H9 (cell line): Measurements from ENCODE around the gene DNAH8. TPM values are rescaled to one million over a fixed set of nuclear protein-coding genes. Genes with fewer than 3 reads are reported as not detected.

Experiments
- DNase-seq: peaks from one replicate; pipeline ENCODE4 v3.0.0-alpha.2; 2017
- H2AFZ ChIP-seq: one replicate; pipeline ENCODE4 v1.6.1; 2013; ENCODE audit warnings: mild to moderate bottlenecking, low read length, control low read depth, moderate library complexity
- H2AK5ac ChIP-seq: 2 replicates; pipeline ENCODE4 v1.6.1; 2013; ENCODE audit warnings: low read length, control low read depth, mixed read lengths; ENCODE audit not compliant: insufficient read length
- H2BK120ac ChIP-seq: one replicate; pipeline ENCODE4 v1.6.1; 2013; ENCODE audit warnings: low read depth, mild to moderate bottlenecking, low read length, control low read depth, inconsistent platforms; ENCODE audit not compliant: poor library complexity, severe bottlenecking
- H2BK12ac ChIP-seq: 2 replicates; pipeline ENCODE4 v1.6.1; 2013; ENCODE audit warnings: low read length, control low read depth, mixed read lengths, low read depth; ENCODE audit not compliant: insufficient read length
- H2BK15ac ChIP-seq: 2 replicates; pipeline ENCODE4 v1.6.1; 2013; ENCODE audit warnings: low read depth, low read length, control low read depth
- H2BK20ac ChIP-seq: one replicate; pipeline ENCODE4 v1.6.1; 2013; ENCODE audit warnings: low read depth, mild to moderate bottlenecking, low read length, control low read depth, inconsistent platforms; ENCODE audit not compliant: poor library complexity, severe bottlenecking
- H2BK5ac ChIP-seq: 2 replicates; pipeline ENCODE4 v1.6.1; 2013; ENCODE audit warnings: low read length, control low read depth, mixed read lengths; ENCODE audit not compliant: insufficient read length
- H3K14ac ChIP-seq: 2 replicates; pipeline ENCODE4 v1.6.1; 2013; ENCODE audit warnings: low read length, control low read depth; ENCODE audit not compliant: insufficient read depth
- H3K18ac ChIP-seq: 2 replicates; pipeline ENCODE4 v1.6.1; 2013; ENCODE audit warnings: low read depth, mild to moderate bottlenecking, mixed read lengths, low read length, control low read depth; ENCODE audit not compliant: insufficient read length
- H3K23ac ChIP-seq: 2 replicates; pipeline ENCODE4 v1.6.1; 2013; ENCODE audit warnings: low read length, control low read depth, mixed read lengths, low read depth; ENCODE audit not compliant: insufficient read length
- H3K23me2 ChIP-seq: 2 replicates; pipeline ENCODE4 v1.6.1; 2013; ENCODE audit warnings: low read depth, mild to moderate bottlenecking, mixed read lengths, low read length, control low read depth; ENCODE audit not compliant: insufficient read length, poor library complexity, severe bottlenecking
- H3K27ac ChIP-seq: 2 replicates; pipeline ENCODE4 v1.5.1; 2013; ENCODE audit warnings: low read length, control low read depth, mixed read lengths, low read depth; ENCODE audit not compliant: insufficient read length
- H3K27me3 ChIP-seq: 2 replicates; pipeline ENCODE4 v1.6.1; 2013; ENCODE audit warnings: low read length, control low read depth, inconsistent platforms; ENCODE audit not compliant: insufficient read depth
- H3K4ac ChIP-seq: 2 replicates; pipeline ENCODE4 v1.6.1; 2013; ENCODE audit warnings: low read depth, mild to moderate bottlenecking, control low read depth, inconsistent platforms, low read length, moderate library complexity
- H3K4me1 ChIP-seq: 2 replicates; pipeline ENCODE4 v1.6.1; 2013; ENCODE audit warnings: low read length, control low read depth, inconsistent platforms; ENCODE audit not compliant: insufficient read depth
- H3K4me2 ChIP-seq: 2 replicates; pipeline ENCODE4 v1.6.1; 2013; ENCODE audit warnings: low read length, control low read depth, mixed read lengths; ENCODE audit not compliant: insufficient read length, insufficient read depth
- H3K56ac ChIP-seq: 2 replicates; pipeline ENCODE4 v1.6.1; 2013; ENCODE audit warnings: low read depth, mild to moderate bottlenecking, mixed read lengths, low read length, control low read depth; ENCODE audit not compliant: insufficient read length
- H3K79me1 ChIP-seq: 2 replicates; pipeline ENCODE4 v1.6.1; 2013; ENCODE audit warnings: low read depth, mild to moderate bottlenecking, moderate library complexity, low read length, control low read depth, inconsistent platforms; ENCODE audit not compliant: insufficient read depth, poor library complexity, severe bottlenecking
- H3K79me2 ChIP-seq: 2 replicates; pipeline ENCODE4 v1.6.1; 2013; ENCODE audit warnings: low read length, control low read depth, inconsistent platforms; ENCODE audit not compliant: insufficient read depth
- H3K9ac ChIP-seq: 2 replicates; pipeline ENCODE4 v1.6.1; 2013; ENCODE audit warnings: low read length, control low read depth, mixed read lengths; ENCODE audit not compliant: insufficient read length; ENCODE audit errors: extremely low read depth
- H3K9me3 ChIP-seq: one replicate; pipeline ENCODE4 v1.6.1; 2013; ENCODE audit warnings: low read depth, low read length, inconsistent platforms; ENCODE audit not compliant: control insufficient read depth
- H3T11ph ChIP-seq: one replicate; pipeline ENCODE4 v1.6.1; 2013; ENCODE audit warnings: mild to moderate bottlenecking, low read length, control low read depth, inconsistent platforms
- H4K20me1 ChIP-seq: one replicate; pipeline ENCODE4 v1.6.1; 2013; ENCODE audit not compliant: control insufficient read depth, insufficient read length, insufficient read depth
- H4K5ac ChIP-seq: 2 replicates; pipeline ENCODE4 v1.6.1; 2013; ENCODE audit warnings: low read depth, mild to moderate bottlenecking, mixed read lengths, low read length, control low read depth; ENCODE audit not compliant: insufficient read length
- H4K8ac ChIP-seq: replicated peaks from 2 replicates; pipeline ENCODE4 v1.6.1; 2013; ENCODE audit warnings: low read length, control low read depth, mixed read lengths, low read depth; ENCODE audit not compliant: insufficient read length
- H4K91ac ChIP-seq: 2 replicates; pipeline ENCODE4 v1.6.1; 2013; ENCODE audit warnings: low read depth, mild to moderate bottlenecking, moderate library complexity, mixed read lengths, low read length, control low read depth; ENCODE audit not compliant: insufficient read length
- H3K27ac Mint-ChIP-seq, 3 experiments: 2 replicates in 2 of 3; 3 replicates in 1 of 3; pipeline ENCODE4 v1.8.0; 2020 to 2021; ENCODE audit warnings: mixed read lengths in 3 of 3, mild to moderate bottlenecking in 1 of 3, moderate library complexity in 1 of 3
- H3K27me3 Mint-ChIP-seq: 2 replicates; pipeline ENCODE4 v1.8.0; 2021; ENCODE audit warnings: low read depth, mild to moderate bottlenecking, moderate library complexity, mixed read lengths
- H3K36me3 Mint-ChIP-seq, 3 experiments: 2 replicates in 2 of 3; 3 replicates in 1 of 3; pipeline ENCODE4 v1.8.0; 2020 to 2021; ENCODE audit warnings: low read depth in 3 of 3, mixed read lengths in 3 of 3; ENCODE audit not compliant: insufficient read depth in 1 of 3
- H3K4me1 Mint-ChIP-seq, 2 experiments: 2 replicates each; pipeline ENCODE4 v1.8.0; 2020; ENCODE audit warnings: mixed read lengths in 2 of 2
- H3K4me3 Mint-ChIP-seq, 2 experiments: 2 replicates in 1 of 2; 3 replicates in 1 of 2; pipeline ENCODE4 v1.8.0; 2020 to 2021; ENCODE audit warnings: mild to moderate bottlenecking in 2 of 2, mixed read lengths in 2 of 2, moderate library complexity in 1 of 2
- H3K9me3 Mint-ChIP-seq, 2 experiments: 2 replicates in 1 of 2; 3 replicates in 1 of 2; pipeline ENCODE4 v1.8.0; 2020; ENCODE audit warnings: mild to moderate bottlenecking in 2 of 2, mixed read lengths in 2 of 2, moderate library complexity in 1 of 2
- CTCF ChIP-seq: fragments of 200-600 bp; sonication (generic); conservative IDR thresholded peaks from 3 replicates; pipeline ENCODE4 v1.8.0; 2021; ENCODE audit warnings: antibody characterized with exemption, mild to moderate bottlenecking
- WGBS: extraction: QIAGEN DNeasy Blood & Tissue Kit; methylation state at CpG from one replicate; pipeline ENCODE4 v1.1.7; 2013; ENCODE audit warnings: missing lambda C conversion rate, low lambda C conversion rate, mixed read lengths; ENCODE audit not compliant: insufficient read length; ENCODE audit errors: extremely low coverage; 5-methylcytosine and 5-hydroxymethylcytosine counted together
- total RNA-seq: library from RNA; stranded (reverse); gene quantifications from 2 replicates; pipeline ENCODE4 v1.2.1, GENCODE V29; 2021

DNAH8 gene
- total RNA-seq, 1 experiment from 2014 or later, result not detected

DNA sequence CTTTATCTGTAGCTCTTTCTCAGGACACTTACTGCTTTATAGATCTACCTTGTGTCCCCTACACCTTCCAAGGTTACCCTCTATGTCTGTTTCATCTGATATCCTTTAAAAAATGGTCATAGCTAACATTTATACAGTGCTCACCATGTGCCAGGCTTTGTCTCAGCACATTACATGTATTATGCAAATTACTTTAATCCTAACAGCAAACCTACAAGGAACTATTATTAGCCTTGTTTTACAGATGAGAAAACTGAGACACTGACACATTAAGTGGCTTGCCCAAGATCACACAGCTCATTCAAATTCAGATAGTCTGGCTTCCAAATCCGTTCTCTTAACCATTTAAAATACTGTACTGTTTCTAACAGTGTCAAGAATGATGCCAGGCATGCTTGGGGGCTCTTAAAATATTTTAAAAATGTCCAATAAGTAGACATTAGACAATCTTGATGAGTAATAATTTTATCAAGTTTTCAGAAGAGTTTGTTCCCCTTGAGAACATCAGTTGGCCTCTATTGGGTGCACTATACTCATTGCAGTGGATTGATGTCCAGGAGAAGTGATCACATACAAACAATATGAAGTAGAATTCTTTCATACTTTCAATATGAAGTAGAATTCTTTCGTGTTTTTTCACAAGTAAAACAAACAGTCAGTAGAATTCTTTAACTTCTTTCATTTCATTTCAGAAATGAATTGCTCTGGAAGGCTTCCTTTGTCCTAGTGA is 69.6 kb downstream of the DNAH8 start:
- Histone ChIP-seq H3K14ac (no peak overlapping the region), H3K23me2 (no peaks in the 10 kb centered on the region), H3K9ac (no peak overlapping the region), H3K4ac (no peak overlapping the region), H4K91ac (no peak overlapping the region), H3K79me1 (no peaks in the 10 kb centered on the region), H2BK12ac (no peak overlapping the region), H2BK15ac (no peak overlapping the region), H2BK120ac (no peak overlapping the region), H2AFZ (no peak overlapping the region), H3K9me3 (no peaks in the 10 kb centered on the region), H4K20me1 (no peaks in the 10 kb centered on the region), H4K5ac (no peak overlapping the region), H3K23ac (no peak overlapping the region), H2BK5ac (no peak overlapping the region), H3K79me2 (no peaks in the 10 kb centered on the region), H4K8ac (no peak overlapping the region), H3K56ac (no peak overlapping the region), H3K18ac (no peak overlapping the region), H3T11ph (no peak overlapping the region), H3K4me1 (no peaks in the 10 kb centered on the region), H2AK5ac (no peak overlapping the region), H2BK20ac (no peak overlapping the region), H3K4me2 (no peak overlapping the region), H3K27ac (no peak overlapping the region), H3K27me3 (no peaks in the 10 kb centered on the region)
- H3K27ac Mint-ChIP-seq, result no peak overlapping the region
- no CpG with 5 or more reads among the region's 2 CpGs for WGBS
- H3K36me3 Mint-ChIP-seq, result no peaks in the 10 kb centered on the region
- H3K4me3 Mint-ChIP-seq, result no peak overlapping the region
- no peaks in the 10 kb centered on the region for H3K9me3 Mint-ChIP-seq
- H3K4me1 Mint-ChIP-seq, result peaks cover 17 to 19% of the 10 kb centered on the region in 2 experiments
- TF ChIP-seq CTCF, result no peak
- DNase-seq, result no peak
- H3K27me3 Mint-ChIP-seq, result no peaks in the 10 kb centered on the region
